Measurements from ENCODE around the gene PRKG1.
A peak's percentile ranks its signal among the peaks of the same experiment; 100 is the strongest.

The PRKG1 gene

GRCh38 chr10:51910189-51910588, 835.9 kb downstream of the PRKG1 start:
- no peak for DNase-seq

- DNase-seq: no peak
These were observed 836.3 kb downstream of the PRKG1 start for GRCh38 chr10:51910596-51910995.

GRCh38 chr10:51911723-51912122, 837.4 kb downstream of the PRKG1 start:
- DNase-seq: no peak

- DNase-seq: no peak
These were observed 840.8 kb downstream of the PRKG1 start for GRCh38 chr10:51915031-51915542.

GRCh38 chr10:51918440-51918839, 844.2 kb downstream of the PRKG1 start:
- DNase-seq: no peak

GRCh38 chr10:51918884-51919325, 844.6 kb downstream of the PRKG1 start:
- no peak for DNase-seq

- no peak for DNase-seq
These were observed 846.4 kb downstream of the PRKG1 start for GRCh38 chr10:51920672-51921071.

GRCh38 chr10:51924359-51924758, 850.1 kb downstream of the PRKG1 start:
- no peak for DNase-seq

GRCh38 chr10:51926337-51926736, 852.0 kb downstream of the PRKG1 start:
- no peak for DNase-seq

- no peak for DNase-seq
These were observed 853.9 kb downstream of the PRKG1 start for GRCh38 chr10:51928162-51928561.

GRCh38 chr10:51932530-51932929, 858.2 kb downstream of the PRKG1 start:
- peak; percentile 16 for DNase-seq

- no peak for DNase-seq
These were observed 860.1 kb downstream of the PRKG1 start for GRCh38 chr10:51934373-51934772.

GRCh38 chr10:51935341-51935740, 861.1 kb downstream of the PRKG1 start:
- peak; percentile 25 for DNase-seq

GRCh38 chr10:51937308-51938140, 863.2 kb downstream of the PRKG1 start:
- no peak for DNase-seq

GRCh38 chr10:51950371-51950995, 876.2 kb downstream of the PRKG1 start:
- DNase-seq: no peak

- no peak for DNase-seq
These were observed 876.8 kb downstream of the PRKG1 start for GRCh38 chr10:51950996-51951555.

GRCh38 chr10:51951601-51952000, 877.3 kb downstream of the PRKG1 start:
- DNase-seq: no peak

- DNase-seq: no peak
These were observed 877.8 kb downstream of the PRKG1 start for GRCh38 chr10:51952056-51952455.

GRCh38 chr10:51955696-51956095, 881.4 kb downstream of the PRKG1 start:
- no peak for DNase-seq

- DNase-seq: no peak
These were observed 882.5 kb downstream of the PRKG1 start for GRCh38 chr10:51956822-51957221.

- DNase-seq: peak; percentile 74
These were observed 886.2 kb downstream of the PRKG1 start for GRCh38 chr10:51960494-51960895.

GRCh38 chr10:51961401-51961800, 887.1 kb downstream of the PRKG1 start:
- DNase-seq: no peak

GRCh38 chr10:51964630-51965029, 890.3 kb downstream of the PRKG1 start:
- DNase-seq: no peak

- no peak for DNase-seq
These were observed 891.2 kb downstream of the PRKG1 start for GRCh38 chr10:51965451-51965850.
